Stimulated activated CD4-positive, alpha-beta T cell treated with anti-CD3 and anti-CD28 coated beads, Interleukin-15, amount 100 ng/mL, for 24 hours (primary cell): ENCODE data around the gene DNAH14.
"Not testable (repeated sequence)": the region's sequence is repeated elsewhere in the genome, so short reads cannot be mapped to it uniquely, and the experiment has no call there.

Experiments used
- DNase-seq: peaks from one replicate; pipeline ENCODE4 v3.0.0-alpha.2; 2020

The DNAH14 gene

GRCh38 chr1:225277445-225277844 is 348.0 kb downstream of the DNAH14 start:
- DNase-seq: no peak

DNA sequence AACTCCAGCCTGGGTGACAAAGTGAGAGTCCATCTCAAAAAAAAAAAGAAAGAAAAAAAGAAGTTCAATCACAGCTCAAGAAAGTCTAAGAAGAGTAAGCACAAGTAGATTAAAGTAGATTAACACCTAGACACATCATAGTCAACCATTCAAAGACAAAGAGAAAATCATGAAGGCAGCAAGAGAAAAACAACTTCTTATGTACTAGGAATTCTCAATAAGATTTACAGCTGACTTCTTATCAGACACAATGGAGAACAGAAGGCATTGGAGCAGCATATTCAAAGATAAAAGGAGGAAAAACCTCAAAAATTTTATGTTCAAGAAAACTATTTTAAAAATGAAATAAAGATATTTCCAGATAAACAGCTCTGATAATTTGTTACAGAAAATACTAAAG is 351.1 kb downstream of the DNAH14 start:
- no peak for DNase-seq

DNA sequence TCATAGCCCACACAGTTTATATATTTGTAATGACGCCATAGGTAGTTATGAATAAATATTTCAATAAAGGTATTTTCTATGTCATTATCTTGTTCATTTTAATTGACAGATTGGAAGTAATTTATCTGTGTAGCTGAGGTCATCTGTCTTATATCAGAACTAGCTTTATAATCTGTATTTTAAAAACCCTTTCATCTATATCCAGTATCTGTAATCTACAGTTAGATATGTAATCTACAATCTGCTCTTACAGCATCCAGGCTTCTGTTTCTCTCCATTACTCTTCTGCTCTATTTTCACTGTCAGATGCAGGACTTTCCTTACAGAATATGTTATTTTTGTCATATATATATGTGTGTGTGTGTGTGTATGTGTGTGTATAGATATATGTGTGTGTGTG is 360.8 kb downstream of the DNAH14 start:
- no peak for DNase-seq

DNA sequence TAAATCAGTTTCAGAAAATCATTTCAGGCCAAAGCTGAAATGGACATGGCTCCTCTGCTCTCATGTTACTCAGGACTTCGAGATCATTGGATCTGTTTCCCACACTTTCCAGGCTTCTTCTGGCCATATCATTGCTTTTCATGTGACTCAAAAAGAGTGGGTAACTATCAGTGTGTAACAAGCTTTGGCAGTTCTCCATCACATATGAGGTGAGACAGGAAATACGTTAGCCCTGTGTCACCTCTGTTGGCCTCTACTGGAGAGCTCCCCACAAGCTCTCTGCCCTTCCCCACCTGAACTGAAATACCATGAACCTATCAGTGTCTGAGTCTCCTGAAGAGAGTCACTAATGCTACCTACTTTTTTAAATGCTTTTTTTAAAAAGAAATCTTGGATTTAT is 370.1 kb downstream of the DNAH14 start:
- DNase-seq: no peak

GRCh38 chr1:225300381-225300780 is 370.9 kb downstream of the DNAH14 start:
- no peak for DNase-seq

- no peak for DNase-seq
Observed at GRCh38 chr1:225304996-225305395, 375.5 kb downstream of the DNAH14 start.

GRCh38 chr1:225310544-225310943 is 381.1 kb downstream of the DNAH14 start:
- not testable (repeated sequence) for DNase-seq

DNA sequence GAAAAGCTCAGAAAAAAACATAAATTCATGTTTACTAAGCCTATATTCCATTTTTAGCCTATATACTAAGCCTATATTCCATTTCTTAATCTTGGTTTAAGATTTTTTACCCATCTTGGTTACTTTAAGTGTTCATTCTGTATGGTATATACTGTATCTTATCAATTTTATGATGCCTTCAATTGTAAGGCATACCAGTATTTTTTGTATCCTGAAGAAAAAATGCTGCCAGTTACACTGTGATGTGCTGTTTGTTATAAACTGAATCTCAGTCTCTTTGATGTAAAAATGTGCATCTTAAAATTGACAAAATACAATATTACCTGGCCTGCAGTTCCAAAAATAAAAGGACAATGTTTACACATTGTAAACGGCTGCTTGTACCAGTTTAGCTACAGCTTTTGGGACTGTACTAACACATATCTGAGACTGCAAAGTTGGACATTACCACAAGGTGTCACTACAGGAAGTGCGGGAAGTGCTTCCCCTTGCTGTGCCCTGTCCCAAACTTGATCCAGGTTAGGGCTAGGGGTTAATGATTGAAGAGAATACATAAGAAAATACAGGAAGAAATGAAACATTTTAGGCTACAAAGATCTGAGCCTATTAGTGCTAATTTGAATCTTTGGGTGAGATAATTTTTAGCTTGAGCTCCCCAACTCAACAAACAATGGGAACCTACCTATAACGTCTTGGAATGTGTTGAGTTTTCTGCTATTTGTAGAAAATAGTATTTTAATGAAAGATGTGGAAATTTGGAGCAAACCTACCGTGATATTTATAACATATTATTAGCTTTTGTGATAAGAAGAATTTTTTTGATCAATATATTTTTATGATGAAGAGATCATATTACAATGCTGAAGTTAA is 389.5 kb downstream of the DNAH14 start:
- DNase-seq: peak; percentile 5

- DNase-seq: no peak
Observed at GRCh38 chr1:225319871-225320270, 390.4 kb downstream of the DNAH14 start.

- DNase-seq: no peak
Observed at GRCh38 chr1:225321784-225322183, 392.3 kb downstream of the DNAH14 start.

DNA sequence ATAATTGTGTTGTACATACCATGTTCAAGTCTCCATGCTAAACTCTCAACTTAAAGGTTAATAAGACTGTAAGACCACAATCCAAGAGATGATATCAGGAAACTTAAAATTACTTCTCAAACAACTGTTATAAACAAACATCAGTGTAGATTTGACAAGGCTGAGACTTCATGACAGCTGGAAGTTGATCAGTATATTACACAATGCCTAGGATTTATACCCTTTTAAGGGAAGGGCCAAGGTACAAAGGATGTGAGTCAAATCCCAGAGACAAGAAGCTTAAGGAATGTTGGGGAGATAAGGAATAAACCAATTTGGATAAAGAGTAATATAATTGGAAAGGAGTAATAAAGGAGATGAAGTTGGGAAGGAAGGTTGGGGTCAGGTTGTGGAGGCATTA is 399.6 kb downstream of the DNAH14 start:
- DNase-seq: no peak

- not testable (repeated sequence) for DNase-seq
Observed at GRCh38 chr1:225329996-225330395, 400.5 kb downstream of the DNAH14 start.

DNA sequence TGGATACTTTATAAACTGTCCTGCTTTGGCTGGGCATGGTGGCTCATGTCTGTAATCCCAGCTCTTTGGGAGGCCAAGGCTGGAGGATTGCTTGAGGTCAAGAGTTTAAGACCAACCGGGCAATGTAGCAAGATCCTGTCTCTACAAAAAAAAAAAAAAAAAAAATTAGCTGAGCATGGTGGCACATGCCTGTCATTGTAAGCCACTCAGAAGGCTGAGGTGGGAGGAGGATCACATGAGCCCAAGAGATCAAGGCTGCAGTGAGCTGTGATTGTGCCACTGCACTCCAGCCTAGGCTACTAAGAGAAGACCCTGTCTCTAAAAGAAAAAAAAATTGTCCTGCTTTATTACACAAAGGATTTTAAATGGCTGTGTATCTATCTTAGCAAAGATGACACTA is 403.2 kb downstream of the DNAH14 start:
- DNase-seq: no peak

DNA sequence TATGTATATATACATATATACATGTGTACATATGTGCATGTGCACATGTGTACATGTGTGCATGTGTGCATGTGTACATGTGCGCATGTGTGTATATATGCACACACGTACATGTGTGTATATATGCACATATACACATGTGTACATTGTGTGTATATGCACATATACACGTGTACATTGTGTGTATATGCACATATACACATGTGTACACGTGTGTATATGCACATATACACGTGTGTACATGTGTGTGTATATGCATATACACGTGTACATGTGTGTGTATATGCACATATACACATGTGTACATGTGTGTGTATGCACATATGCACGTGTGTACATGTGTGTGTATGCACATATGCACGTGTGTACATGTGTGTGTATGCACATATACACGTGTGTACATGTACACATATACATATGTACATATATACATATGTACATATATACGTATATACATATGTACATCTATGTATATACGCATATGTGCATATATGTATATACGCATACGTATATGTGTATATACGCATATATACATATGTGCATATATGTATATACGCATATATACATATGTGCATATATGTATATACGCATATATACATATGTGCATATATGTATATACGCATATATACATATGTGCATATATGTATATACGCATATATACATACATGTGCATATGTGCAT is 405.8 kb downstream of the DNAH14 start:
- DNase-seq: not testable (repeated sequence)

DNA sequence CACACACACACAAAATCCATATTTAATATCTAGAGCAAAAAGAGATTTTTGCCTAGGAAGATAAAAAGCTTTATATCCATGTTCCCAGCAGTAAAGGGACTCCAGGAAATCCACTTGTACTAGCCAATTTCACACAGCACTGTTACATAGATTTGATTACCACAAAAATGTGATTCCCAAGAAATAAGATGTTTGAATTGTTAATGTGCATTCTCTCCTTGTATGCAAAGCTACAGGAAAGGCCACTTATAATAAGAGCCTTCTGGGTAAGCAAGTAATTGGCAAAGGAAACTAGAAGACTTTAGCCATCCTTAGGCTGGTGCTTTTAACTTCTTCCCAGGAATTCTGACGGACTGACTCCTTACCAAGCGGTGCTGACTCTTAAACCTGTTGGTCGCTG is 409.1 kb downstream of the DNAH14 start:
- DNase-seq: no peak

- DNase-seq: no peak
Observed at GRCh38 chr1:225341642-225342041, 412.2 kb downstream of the DNAH14 start.

- no peak for DNase-seq
Observed at GRCh38 chr1:225342695-225343094, 413.2 kb downstream of the DNAH14 start.

GRCh38 chr1:225343618-225344017 is 414.1 kb downstream of the DNAH14 start:
- DNase-seq: no peak

GRCh38 chr1:225347123-225347683 is 417.7 kb downstream of the DNAH14 start:
- DNase-seq: no peak

- no peak for DNase-seq
Observed at GRCh38 chr1:225348400-225348799, 418.9 kb downstream of the DNAH14 start.

DNA sequence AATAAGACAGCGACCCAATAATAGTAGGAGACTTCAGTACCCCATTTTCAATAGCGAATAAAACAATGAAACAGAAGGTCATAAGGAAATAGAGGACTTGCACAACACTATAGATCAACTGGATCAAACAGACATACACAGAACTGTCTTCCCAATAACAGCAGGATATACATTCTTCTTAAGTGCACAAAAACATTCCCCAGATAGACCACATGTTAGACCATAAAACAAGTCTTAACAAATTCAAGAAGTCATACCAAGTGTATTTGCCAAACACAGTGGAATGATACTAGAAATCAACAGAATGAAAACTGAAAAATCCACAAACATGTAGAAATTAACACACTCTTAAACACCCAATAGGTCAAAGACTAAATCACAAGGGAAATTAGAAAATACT is 420.4 kb downstream of the DNAH14 start:
- DNase-seq: no peak

GRCh38 chr1:225350872-225351271 is 421.4 kb downstream of the DNAH14 start:
- no peak for DNase-seq

DNA sequence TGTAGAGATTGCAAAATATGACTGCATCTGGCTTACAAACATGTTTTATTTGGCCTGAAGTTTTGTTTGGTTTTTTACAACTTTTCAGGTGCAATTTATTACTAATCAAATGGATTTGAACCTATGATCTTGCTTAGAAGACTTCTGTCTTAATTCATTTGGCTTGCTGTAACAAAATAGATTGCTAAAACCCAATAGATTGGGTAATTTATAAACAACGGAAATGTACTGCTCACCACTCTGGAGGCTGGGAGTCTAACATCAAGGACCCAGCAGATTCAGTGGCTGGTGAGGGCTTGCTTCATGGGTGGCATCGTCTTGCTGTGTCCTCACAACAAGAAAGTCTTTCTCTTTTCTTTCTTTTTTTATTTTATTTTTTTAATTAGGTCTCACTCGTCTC is 425.4 kb downstream of the DNAH14 start:
- DNase-seq: no peak

- no peak for DNase-seq
Observed at GRCh38 chr1:225355863-225356262, 426.4 kb downstream of the DNAH14 start.
